Forelimb muscle (tissue), 1 donor: ENCODE results near the gene SLC25A34. TPM values are rescaled to one million over a fixed set of nuclear protein-coding genes. Genes with fewer than 3 reads are reported as not detected.

Source experiments
- DNase-seq: peaks from one replicate; pipeline ENCODE4 v3.0.0-alpha.2; 2013; ENCODE audit warnings: low read depth
- polyA plus RNA-seq: library from polyadenylated mRNA; unstranded; fragments of 120-200 nt; gene quantifications from one replicate; pipeline ENCODE4 v1.2.1, GENCODE V29; 2013; ENCODE audit not compliant: insufficient read length

SLC25A34 gene
- polyA plus RNA-seq, 1 donor = 6.9 TPM

DNA sequence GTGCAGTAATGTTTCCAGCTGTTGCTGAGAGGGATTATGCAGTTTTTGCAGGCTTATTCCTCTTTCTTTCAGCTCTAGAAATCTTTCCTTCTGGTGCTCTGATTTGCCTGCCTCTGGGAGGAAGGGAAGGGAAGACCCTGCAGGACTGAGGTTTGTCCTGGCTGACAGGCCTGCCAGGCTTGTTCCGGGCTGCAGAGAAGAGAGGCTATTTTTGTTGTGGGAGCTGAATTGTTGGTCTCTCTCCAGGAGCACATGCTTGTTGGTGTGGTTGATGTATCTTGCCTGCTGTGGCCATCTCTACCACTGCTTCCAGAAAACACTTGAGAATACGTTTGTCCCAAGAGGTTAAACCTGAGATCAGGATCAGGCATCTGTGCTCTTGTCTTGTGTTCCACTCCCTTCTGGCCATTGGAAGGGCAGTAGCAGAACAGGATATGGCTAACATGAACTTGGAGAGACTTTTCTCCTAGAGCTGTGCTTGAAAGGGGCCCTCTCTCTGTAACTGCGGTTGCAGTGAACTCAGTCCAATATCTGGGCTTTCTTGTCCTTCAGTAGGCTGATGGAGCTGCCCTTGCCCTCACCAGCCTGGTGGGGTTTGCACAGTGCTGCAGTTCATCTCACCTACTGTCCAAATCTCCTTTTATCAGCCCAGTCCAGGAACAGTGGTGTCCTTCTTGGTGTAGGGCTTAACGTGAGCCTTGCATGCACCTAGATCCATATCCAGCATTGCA, 21.5 kb upstream of the SLC25A34 start:
- no peak for DNase-seq

DNA sequence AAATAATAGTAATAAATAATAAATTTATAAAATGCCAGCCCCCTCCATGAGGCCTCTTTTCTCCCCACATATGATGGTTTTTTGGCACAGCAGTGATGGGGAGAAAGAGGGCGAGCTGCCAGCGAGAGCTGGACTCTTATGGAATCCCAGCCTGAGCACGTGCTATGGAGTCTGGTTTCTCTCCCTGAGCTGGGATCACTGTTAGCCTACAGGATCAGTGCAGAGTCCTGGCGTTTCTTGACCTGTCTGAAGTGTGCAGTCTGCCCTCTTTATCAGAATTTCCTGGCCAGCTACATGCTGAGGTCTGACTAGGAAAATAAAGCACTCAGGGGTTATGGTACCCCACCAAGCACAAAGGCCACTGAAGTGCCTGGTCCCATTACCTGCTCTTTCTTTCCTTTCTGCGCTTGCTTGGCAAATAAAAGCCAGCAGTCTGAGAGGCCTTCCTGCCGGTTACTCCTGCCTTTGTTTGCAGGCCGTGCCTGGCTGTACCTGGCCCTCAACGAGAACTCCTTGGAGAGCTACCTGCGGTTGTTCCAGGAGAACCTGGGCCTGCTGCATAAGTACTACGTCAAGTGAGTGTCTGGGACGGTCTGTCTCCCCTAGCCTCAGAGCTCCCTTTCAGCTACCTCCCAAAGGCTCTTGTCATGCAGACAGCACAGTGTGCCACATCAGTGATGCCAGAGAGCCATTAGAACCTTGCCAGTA, 18.5 kb upstream of the SLC25A34 start:
- DNase-seq = no peak

DNA sequence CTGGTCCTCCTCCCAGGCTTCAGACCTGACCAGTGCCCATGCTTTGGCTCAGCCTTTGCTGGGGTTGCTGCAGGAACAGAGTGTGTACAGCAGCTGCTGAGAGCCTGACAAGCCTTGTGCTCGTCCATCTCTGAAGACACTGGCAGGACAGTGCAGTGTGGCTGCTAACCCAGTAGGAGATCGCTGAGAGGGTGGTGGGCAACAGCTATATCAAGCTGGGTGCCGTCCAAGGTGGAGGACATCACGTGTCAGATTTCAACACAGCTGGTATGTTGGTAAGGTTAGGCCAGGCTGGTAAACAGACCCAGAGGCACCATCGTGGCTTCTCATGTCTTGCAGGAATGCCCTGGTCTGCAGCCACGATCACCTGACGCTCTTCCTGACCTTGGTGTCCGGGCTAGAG, 17.9 kb upstream of the SLC25A34 start:
- DNase-seq = no peak

DNA sequence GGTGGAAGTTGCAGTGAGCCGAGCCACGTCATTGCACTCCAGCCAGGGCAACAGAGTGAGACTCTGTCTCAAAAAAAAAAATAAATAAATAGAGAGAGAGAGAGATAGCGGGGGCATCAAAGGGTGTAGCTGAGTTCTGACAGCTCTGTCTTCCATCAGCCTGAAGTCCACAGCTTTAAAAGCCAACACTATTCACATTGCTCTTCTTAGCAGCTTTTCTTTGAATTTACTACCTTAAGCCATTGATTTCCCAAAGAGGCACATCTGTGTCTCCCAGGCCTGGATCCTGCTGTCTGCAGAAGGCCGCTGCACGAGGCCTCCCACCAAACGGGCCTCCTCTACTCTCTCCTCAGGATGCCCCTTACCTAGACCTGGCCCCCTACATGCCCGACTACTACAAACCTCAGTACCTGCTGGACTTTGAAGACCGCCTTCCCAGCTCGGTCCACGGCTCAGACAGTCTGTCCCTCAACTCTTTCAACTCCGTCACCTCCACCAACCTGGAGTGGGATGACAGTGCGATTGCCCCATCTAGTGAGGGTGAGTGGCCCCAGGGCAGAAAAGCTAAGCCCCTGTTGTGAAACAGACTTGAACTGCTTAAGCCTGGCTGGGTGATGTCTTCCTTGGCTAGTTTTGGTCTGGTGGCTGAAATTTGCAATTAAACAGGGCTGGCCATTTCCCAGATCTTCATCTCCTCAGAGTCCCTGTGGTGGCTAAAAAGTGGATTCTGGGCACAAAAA, 16.5 kb upstream of the SLC25A34 start:
- no peak for DNase-seq

DNA sequence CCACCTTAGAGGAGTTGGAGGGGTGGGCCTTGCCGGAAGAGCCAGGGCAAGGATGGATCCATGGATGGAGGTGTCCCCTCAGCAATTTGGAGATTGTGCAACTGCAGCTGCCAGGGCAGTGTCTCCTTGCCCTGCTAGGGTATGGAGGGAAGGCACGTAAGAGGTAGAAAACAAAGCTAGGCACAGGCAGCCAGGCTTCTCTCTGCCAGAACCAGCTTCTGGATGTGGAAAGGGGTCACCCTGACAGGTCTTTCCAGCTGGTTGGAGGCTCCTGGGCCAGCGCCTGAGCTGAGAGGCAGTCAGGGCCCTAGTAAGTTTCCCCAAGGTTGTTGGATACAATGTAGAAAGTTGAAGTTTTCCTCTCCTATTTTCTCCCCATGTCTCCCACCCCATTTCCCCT, 15.2 kb upstream of the SLC25A34 start:
- DNase-seq = no peak

DNA sequence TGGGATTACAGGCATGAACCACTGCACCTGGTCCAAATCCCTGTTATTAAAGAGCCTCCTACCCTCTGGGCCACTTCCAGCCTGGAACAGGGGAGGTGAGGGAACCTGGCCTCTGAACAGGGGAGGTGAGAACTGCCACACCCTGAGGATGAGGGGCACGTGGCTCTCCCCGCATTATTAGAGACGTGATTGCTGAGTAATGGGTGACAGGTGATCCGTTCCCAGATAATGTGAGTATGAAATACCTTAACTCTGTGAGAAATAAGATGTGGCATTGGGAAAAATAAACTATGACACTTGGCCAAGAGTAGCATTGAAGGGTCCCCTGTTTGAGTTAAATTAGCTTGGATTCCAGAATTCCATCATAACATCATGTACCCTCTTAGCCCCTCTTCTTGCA, 13.6 kb upstream of the SLC25A34 start:
- no peak for DNase-seq

DNA sequence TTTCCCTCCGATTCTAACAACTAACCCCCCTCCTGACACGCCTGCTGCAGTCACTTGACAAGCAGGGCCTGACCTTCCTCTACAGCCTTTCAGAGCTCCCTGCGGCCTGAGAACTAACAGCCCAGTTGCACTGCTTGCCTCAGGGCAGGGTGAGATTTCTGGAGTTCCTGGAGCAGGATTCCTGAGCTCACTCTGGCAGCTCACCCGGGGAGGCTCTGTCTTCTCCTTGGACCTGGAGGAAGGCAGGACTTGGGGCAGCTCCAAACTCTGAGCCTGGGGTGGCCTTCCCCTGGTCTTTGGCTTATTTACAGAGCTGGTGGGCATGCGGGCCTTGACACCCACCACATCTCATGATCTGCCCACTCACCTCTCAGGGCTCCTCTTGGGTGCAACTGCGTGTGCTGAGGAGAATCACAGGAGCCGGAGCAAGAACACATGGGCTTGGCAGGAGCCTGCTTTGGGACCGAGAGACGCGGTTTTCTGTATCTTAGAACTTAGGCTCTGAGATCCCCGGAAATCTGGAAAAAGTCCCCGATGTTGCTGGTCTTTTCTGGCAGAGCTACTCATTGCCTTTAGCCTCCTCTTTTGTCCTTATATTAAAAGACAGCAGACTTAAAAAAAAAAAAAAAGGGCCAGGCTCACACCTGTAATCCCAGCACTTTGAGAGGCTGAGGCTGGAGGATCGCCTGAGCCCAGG, 13.1 kb upstream of the SLC25A34 start:
- no peak for DNase-seq

DNA sequence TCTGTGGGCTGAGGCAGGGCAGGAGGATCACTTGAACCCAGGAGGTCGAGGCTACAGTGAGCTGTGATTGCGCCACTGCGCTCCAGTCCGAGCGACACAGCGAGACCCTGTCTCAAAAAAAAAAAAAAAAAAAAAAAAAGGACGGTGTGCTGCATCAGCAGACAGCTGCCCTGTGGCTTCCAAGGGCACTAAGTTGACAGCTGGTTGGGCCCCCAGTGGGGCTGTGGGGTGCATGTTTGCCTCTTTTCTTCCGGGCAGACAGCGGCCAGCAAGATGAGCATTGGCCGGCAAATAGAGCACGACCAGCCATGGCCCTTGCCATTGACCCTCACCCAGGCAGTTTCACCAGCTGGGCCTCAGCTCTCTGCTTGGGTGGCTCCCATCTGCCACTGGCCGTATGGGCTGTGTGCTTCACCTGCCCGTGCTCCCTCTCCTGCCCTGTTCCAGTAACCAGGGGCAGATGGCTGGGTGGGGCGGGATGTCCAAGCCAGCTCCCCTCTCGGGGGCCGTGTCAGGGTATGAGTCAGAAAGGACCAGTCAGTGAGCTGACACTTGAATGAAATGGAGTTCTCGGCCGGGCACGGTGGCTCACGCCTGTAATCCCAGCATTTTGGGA, 12.3 kb upstream of the SLC25A34 start:
- no peak for DNase-seq

DNA sequence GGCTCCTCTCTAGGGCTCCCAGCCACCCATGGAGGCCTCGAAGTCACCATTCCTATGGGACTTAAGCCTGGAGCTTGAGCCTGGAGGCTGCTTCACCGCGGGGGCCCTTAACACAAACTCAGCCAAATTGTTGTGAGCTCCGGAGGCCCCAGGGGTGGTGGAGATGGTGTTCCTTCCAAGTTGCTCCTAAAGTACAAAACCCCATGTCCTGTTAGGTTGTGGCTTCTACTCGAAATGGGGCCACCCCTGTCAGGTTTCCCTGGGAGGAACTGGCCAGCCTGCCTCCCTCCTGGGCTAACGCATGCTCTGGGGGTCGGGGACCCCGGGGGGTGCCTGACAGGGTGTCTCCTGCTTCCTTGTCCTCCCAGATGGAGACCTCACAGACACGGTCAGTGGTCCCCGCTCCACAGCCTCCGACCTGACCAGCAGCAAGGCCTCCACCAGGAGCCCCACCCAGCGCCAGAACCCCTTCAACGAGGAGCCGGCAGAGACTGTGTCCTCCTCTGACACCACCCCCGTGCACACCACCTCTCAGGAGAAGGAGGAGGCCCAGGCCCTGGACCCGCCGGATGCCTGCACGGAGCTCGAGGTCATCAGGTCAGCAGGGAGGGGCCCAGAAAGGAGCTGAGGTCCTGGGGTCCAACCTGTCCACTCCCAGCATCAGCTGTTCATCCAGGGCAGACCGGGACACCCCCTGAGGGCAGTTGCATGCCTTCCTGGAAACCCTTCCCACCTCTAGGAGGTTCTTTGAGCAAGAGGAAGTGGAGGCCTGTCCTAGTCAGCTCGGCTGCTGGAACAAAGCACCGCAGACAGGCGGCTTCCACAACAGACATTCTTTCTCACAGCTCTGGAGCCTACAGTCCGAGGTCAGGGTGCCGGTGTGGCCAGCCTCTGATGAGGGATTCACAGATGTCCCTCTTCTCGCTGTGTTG, 10.8 kb upstream of the SLC25A34 start:
- no peak for DNase-seq

DNA sequence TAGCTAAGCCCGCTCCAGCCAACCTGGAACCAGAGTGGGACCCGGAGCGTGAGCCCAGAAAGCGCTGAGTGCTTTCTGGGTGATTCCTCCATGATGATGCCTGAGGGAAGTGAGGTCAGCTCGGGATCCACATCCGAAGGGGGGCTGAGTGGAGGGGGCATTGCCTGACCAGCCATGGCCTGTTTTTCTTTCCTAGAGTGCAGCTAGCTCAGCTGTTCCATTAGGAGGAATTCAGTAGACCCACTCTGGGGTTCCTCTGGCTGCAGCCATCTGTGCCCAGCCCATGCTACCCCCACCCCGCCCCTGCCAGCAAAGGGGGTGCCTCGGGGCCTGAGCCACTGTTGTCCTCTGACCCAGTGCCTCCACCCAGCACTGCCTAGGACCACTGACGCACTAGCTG, 9.6 kb upstream of the SLC25A34 start:
- no peak for DNase-seq

DNA sequence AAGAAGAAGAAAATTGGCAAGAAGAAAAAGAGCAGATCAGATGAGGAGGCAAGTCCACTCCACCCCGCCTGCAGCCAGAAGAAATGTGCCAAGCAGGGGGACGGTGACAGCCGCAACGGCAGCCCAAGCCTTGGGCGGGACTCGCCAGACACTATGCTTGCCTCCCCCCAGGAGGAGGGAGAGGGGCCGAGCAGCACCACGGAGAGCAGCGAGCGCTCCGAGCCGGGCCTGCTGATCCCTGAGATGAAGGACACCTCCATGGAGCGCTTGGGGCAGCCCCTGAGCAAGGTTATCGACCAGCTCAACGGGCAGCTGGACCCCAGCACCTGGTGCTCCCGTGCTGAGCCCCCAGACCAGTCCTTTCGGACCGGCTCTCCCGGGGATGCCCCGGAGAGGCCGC, 9.0 kb upstream of the SLC25A34 start:
- DNase-seq = no peak

DNA sequence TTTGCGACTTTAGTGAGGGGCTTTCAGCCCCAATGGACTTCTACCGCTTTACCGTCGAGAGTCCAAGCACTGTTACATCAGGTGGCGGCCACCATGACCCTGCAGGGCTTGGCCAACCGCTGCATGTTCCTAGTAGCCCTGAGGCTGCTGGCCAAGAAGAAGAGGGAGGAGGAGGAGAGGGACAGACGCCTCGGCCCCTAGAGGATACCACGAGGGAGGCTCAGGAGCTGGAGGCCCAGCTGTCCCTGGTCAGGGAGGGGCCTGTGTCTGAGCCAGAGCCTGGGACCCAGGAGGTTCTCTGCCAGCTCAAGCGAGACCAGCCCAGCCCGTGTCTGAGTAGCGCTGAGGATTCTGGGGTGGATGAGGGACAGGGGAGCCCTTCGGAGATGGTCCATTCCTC, 8.6 kb upstream of the SLC25A34 start:
- no peak for DNase-seq

DNA sequence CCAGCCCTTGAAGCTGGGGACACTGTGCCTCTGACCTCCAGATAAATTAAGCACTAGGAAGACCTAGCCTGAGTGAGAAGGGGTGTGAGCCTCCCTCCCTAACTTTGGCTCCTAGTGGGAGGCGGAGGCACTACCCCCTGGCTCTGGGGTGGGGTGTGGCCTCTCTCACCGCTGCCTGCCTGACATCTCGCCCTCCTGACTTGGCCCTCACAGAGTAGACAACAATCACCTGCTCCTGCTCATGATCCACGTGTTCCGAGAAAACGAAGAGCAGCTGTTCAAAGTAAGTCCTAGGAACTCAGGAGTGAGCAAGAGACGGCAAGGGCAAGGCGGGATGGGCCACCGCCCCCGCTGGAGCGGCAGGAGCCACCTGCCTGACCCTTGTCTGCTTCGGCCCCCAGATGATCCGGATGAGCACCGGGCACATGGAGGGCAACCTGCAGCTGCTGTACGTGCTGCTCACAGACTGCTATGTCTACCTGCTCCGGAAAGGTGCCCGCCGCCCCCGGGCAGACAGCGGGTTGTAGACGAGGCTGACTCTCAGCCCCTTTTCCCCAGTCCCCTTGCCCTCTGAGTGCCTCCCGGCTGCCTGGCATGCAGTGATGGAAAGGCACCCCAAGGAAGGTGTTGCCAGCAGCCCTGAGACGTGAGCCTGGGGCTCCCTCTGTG, 8.1 kb upstream of the SLC25A34 start:
- DNase-seq = no peak

DNA sequence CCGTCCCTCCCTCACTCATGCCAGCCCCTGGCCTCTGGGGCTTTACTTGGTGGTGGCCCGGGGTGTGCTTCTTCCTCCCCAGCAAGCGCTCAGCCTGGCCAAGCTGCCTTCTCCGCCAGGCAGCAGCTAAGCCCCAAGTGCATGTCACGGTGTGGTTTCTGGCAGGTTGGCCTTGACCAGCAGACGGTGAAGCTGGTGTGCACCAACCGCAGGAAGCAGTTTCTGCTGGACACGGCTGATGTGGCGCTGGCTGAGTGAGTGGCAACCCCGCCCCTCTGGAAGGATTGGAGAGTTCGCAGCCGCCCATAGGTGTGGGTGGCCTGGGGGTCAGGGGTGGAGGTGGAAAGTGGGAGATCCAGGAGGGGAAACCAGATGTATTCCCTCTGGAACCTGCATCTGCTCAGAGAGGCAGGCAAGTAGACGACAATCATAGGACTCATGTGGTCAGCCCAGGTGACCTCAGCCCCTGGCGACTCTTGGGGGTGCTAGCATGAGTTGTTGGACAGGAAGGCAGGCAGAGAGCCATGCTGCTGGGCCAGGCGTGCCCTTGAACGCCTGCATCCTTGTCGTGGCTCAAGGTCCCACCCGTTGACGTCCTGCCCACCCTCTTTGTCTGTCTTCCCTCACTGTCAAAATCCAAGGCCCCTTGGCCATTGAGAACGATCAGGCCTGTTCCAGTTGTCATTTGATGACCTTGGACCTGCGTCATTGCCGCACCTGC, 7.0 kb upstream of the SLC25A34 start:
- DNase-seq = no peak

DNA sequence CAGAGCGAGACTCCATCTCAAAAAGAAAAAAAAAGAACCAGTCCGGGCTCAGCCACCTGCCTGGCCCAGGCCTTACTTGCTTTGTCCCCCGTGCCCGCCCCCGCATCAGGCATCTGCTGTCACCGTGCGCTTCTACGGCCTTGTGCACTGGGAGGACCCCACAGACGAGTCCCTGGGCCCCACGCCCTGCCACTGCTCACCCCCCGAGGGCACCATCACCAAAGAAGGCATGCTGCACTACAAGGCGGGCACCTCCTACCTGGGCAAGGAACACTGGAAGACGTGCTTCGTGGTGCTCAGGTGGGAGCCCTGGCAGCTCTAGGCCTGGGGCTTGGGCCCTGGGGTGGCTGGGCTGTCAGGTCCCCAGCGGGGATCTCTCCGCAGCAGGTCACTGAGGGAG, 5.6 kb upstream of the SLC25A34 start:
- DNase-seq = no peak

DNA sequence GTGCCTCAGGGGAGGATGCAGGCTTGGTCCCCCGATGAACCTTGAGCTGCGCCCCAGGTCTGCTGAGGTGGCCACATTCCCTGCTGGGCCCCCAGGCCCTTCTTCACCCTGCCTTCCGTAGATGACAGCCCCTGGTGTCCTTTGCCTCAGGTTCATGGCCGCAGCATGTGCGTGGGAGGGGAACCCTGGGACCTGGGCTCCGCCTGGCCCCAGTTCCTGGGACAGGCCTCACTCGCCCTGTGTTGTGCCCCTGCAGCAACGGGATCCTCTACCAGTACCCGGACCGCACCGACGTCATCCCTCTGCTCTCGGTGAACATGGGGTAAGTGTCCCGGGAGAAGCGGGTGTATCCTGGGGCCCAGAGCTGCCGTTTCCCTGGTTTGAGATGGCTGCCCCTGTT, 5.1 kb upstream of the SLC25A34 start:
- DNase-seq = no peak

DNA sequence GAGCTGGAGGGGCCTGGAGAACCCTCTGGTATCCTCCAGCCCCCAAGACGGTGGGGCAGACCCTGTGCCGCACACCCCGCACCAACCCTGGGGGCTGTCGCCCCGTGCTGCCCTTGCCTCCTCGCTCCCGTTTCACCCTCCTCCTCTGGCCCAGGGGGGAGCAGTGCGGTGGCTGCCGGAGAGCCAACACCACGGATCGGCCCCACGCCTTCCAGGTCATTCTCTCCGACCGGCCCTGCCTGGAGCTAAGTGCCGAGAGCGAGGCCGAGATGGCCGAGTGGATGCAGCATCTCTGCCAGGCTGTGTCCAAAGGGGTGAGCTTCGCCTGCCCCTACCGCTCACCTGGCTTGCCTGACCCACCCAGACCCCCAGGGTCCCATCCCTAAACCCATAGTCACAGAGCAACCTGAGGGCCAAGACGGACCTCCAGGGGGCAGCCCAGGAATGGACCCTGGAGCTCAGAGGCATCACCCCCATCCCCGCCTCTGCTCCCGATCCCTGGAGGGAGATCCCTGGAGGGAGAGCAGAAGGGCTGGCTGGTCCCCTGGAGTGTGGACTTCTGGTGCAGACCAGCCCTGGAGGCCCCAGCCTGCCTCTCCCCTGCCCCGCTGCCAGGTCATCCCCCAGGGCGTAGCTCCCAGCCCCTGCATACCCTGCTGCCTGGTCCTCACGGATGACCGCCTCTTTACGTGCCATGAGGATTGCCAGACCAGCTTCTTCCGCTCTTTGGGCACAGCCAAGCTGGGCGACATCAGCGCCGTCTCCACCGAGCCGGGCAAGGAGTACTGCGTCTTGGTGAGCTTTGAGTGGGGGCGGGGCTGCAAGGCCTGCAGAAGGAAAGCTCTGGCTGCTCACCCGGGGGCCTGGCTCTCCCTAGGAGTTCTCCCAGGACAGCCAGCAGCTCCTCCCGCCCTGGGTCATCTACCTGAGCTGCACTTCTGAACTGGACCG, 4.0 kb upstream of the SLC25A34 start:
- DNase-seq = no peak

DNA sequence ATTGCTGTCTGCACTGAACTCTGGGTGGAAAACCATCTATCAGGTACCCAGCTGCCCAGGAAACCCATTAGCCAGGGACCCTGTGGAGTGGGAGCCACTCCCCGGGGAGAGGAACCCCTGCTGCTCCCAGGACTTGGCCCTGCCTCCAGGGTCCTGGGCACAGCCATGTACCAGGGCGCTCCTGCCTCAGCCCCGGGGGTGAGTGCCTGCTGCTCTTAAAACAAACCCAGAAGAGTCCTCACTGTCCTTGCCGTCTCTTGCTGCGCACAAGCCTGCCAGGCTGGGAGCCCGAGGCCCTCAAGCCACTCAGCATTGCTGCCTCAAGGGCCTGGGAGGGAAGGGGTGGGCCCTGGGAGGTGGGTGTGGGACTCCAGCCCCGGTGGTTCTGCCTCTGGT, 3.4 kb upstream of the SLC25A34 start:
- no peak for DNase-seq
